Right ventricle myocardium superior (tissue), 1 donor: Measurements from ENCODE around the gene SOCS3. TPM values are rescaled to one million over a fixed set of nuclear protein-coding genes. Genes with fewer than 3 reads are reported as not detected.
A peak's percentile ranks its signal among the peaks of the same experiment; 100 is the strongest.
"Not testable (repeated sequence)": the region's sequence is repeated elsewhere in the genome, so short reads cannot be mapped to it uniquely, and the experiment has no call there.

Source experiments
- ATAC-seq: fragments of 200-7000 bp; cut with Tn5 transposase; one replicate; pipeline ENCODE4 v1.9.1; 2020; ENCODE audit warnings: mild to moderate bottlenecking; ENCODE audit not compliant: poor library complexity
- DNase-seq: peaks from one replicate; pipeline ENCODE4 v3.0.0-alpha.2; 2020
- intact Hi-C: fragments of 100-400 bp; cut with DNase I; formaldehyde crosslinking; loops from one replicate; pipeline ENCODE4 v1.11.2; 2022
- total RNA-seq: library from RNA; stranded (reverse); fragmentation: NEBNext Ultra II Directional; extraction: Animal tissue kit (Norgen Biotek cat#: 25700); gene quantifications from one replicate; pipeline ENCODE4 v1.2.1, GENCODE V29; 2021
- donor health status: DM: no; HTN: yes; CAD: no; lungs with severe emphysema.

Gene SOCS3
- total RNA-seq, 1 donor from 2014 or later, result 10.5 TPM

GRCh38 chr17:78342449-78343186 lies 17.3 kb downstream of the SOCS3 start:
- ATAC-seq (peak; percentile 54), DNase-seq (peak; percentile 81)
- intact Hi-C loops, result no loop called here

GRCh38 chr17:78341559-78342448 lies 18.1 kb downstream of the SOCS3 start:
- intact Hi-C loops, result no loop called here
- ATAC-seq (peak; percentile 82), DNase-seq (peak; percentile 91)

GRCh38 chr17:78340183-78340955 lies 19.5 kb downstream of the SOCS3 start:
- intact Hi-C loops, result no loop called here
- DNase-seq (no peak), ATAC-seq (no peak)

- no peak for DNase-seq
- ATAC-seq, result no peak
- intact Hi-C loops, result no loop called here
These were observed 21.2 kb downstream of the SOCS3 start for GRCh38 chr17:78338486-78339259.

GRCh38 chr17:78337244-78338109 lies 22.4 kb downstream of the SOCS3 start:
- ATAC-seq (no peak), DNase-seq (no peak)
- intact Hi-C loops, result no loop called here

GRCh38 chr17:78335209-78335608 lies 24.7 kb downstream of the SOCS3 start:
- no peak for DNase-seq
- intact Hi-C loops, result no loop called here
- no peak for ATAC-seq

GRCh38 chr17:78332991-78333390 lies 26.9 kb downstream of the SOCS3 start:
- no peak for ATAC-seq
- no peak for DNase-seq
- intact Hi-C loops, result no loop called here

- intact Hi-C loops, ATAC-seq, DNase-seq: not testable (repeated sequence)
These were observed 28.5 kb downstream of the SOCS3 start for GRCh38 chr17:78331355-78331754.

GRCh38 chr17:78330570-78331224 lies 29.2 kb downstream of the SOCS3 start:
- intact Hi-C loops, result no loop called here
- ATAC-seq, result peak; percentile 60
- no peak for DNase-seq

GRCh38 chr17:78329263-78330059 lies 30.4 kb downstream of the SOCS3 start:
- intact Hi-C loops, result no loop called here
- ATAC-seq, result no peak
- no peak for DNase-seq

GRCh38 chr17:78327880-78328279 lies 32.0 kb downstream of the SOCS3 start:
- ATAC-seq (no peak), DNase-seq (no peak)
- intact Hi-C loops, result no loop called here

GRCh38 chr17:78325076-78325687 lies 34.7 kb downstream of the SOCS3 start:
- intact Hi-C loops, result no loop called here
- ATAC-seq (peak; percentile 63), DNase-seq (peak; percentile 82)

GRCh38 chr17:78324391-78325075 lies 35.3 kb downstream of the SOCS3 start:
- peak; percentile 77 for ATAC-seq
- intact Hi-C loops, result no loop called here
- peak; percentile 94 for DNase-seq

- no peak for ATAC-seq
- DNase-seq, result no peak
- intact Hi-C loops, result no loop called here
These were observed 36.0 kb downstream of the SOCS3 start for GRCh38 chr17:78323826-78324390.

- intact Hi-C loops, result no loop called here
- DNase-seq (peak; percentile 87), ATAC-seq (peak; percentile 65)
These were observed 36.9 kb downstream of the SOCS3 start for GRCh38 chr17:78322858-78323455.
